Measurements from ENCODE around the gene FSCN2. TPM values are rescaled to one million over a fixed set of nuclear protein-coding genes. Genes with fewer than 3 reads are reported as not detected.
"Not testable (repeated sequence)": the region's sequence is repeated elsewhere in the genome, so short reads cannot be mapped to it uniquely, and the experiment has no call there.

The FSCN2 gene
- polyA plus RNA-seq, 4 donors, result 1.2 to 2.5 (median 1.7) TPM

DNA sequence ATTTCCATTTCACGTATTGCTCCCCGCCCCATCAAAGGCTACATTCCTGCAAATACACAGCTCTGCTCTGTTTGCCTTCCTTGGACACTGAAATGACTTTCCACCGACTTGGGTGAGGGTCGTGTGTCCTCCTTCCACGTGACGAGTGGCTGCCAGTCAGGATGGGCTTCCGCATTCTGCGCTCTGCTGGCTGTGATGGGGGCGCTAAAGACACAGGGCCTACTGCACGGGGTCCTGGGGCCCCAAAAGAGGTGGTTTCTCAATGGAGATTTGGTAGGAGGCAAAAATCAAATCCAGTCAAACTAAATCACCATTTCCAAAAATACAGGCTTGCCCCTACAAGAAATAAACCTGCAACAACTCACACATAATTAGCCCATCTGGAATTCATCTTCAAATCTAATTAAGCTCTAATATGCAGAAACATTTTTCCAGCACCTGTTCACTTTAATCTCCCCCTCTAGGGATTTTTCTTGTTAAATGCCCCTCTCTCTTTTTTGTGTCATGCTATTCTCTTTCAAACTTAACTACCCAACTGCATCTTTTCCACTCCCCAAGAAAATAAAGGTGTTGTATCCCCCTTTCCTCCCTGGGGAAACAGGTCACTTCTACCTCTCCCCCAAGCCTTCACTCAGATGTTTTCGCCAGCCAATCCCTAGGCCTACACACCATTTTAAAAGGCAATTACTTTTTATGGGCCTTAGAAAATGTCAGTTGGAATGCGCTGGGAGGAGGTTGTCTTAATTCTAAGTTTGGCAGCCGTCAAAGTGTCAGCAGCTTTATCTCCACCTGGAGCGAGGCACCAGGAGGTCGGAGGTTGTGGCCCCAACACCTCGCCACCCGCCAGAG lies 45.8 kb downstream of the FSCN2 start:
- no peak for DNase-seq (ENCODE audit: low read depth in 4 of 4, low spot score in 3 of 4)

DNA sequence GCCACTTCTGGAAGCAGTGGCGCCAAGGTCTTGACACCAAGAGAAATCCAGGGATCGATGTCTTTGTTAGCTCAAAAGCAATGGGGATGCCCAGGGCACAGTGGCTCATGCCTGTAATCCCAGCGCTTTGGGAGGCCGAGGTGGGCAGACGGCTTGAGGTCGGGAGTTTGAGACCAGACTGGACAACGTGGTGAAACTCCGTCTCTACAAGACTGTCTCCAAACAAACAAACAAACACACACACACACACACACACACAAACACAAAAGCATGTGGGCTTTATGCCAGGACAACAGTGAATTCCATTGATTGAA lies 46.4 kb downstream of the FSCN2 start:
- no peak for DNase-seq (ENCODE audit: low read depth in 4 of 4, low spot score in 3 of 4)

DNA sequence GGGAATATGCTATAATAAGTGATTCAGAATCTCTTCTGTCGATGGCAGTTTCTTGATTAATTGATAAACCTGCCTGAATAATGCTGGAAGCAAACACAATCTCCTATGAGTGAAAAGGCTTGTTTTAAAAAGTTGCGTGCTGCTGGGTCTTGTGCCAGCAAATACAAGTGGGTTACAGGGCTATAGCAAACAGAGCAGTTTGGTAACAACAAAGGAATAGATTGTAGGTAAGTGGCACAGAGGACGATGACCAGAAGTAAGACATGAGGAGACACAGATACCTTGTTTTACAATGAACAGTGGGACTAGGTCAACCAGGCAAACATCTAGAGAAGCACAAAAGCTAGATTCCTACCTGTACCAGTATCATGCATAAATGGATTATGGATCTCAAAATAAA lies 47.7 kb downstream of the FSCN2 start:
- no peak for DNase-seq (ENCODE audit: low read depth in 4 of 4, low spot score in 3 of 4)

DNA sequence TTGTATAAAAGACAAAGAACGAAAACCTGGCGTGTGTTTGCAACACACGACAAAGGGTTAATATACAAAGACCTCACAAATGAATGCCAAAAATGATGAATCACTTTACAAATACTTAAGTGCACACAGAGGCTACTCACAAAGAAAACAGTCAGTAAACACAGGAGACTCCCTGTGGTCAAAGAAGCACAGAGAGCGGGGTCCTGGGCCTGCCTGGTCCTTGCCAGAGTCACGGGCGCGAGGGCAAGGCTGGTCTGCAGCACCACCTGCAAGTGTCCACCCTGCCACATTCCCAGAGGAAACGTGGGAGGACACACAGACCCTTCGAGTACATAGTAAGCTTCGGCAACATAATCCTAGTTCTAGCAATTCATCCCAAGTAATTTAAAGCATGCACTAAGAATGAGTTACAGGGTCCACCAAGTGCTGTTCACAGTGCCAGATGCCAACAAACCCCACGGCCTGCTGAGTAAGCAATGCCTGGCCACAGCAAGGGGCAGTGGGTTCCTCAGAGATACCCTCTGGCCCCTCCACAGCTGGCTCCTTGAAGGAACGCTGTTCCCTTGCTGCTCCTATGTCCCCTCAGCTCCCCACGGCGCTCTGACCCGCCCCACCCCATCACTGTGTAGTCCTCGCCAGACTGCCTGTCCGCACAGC lies 48.6 kb downstream of the FSCN2 start:
- no peak for DNase-seq (ENCODE audit: low read depth in 4 of 4, low spot score in 3 of 4)

DNA sequence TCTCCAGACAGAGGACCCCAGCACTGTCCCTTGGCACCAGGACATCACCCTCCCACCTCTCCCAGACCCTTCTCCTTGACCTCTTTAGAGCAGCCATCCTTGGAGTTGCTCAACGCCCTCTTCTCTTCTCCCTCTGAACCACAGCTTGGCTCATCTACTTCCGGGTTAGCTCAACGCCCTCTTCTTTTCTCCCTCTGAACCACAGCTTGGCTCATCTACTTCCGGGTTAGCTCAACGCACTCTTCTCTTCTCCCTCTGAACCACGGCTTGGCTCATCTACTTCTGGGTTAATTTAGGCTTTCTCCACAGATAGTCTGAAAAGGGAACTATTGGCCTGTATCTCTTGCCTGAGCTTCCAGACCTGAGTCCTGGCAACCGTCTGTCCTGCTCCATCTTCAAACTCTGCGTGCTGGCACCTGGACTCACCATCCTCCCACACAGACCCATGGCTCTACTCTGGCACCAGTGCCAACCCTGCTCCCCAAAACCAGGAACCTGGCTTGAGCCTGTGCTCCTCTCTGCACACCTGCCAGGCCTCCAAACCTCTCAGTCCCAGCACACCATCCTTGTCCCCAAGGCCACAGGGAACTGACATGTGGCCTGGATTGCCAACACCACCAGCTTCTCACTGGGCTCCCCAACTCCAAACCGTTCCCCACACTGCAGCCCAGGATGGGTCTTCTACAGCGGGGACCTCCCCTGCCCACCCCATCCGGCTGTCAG lies 49.3 kb downstream of the FSCN2 start:
- DNase-seq (ENCODE audit: low read depth in 4 of 4, low spot score in 3 of 4), result no peak

DNA sequence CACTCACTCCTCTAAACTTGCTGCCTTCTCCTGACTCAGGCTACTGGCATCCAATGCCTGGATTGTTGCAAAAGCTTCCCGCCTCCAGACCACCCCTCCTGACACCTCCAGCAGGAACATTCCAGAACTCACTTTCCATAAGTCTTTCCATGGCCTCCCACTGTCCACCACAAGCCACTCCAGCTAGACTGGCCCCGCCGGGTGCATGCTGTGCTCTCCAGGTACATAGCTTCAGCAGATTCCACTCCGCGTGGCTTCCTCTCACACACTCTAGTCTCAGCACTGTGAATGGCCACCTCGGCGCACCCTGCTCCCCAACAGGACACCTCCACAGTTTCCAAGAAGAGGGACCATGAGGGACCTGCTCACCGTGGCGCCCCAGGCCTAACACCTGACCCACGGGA lies 49.9 kb downstream of the FSCN2 start:
- no peak for DNase-seq (ENCODE audit: low read depth in 4 of 4, low spot score in 3 of 4)

DNA sequence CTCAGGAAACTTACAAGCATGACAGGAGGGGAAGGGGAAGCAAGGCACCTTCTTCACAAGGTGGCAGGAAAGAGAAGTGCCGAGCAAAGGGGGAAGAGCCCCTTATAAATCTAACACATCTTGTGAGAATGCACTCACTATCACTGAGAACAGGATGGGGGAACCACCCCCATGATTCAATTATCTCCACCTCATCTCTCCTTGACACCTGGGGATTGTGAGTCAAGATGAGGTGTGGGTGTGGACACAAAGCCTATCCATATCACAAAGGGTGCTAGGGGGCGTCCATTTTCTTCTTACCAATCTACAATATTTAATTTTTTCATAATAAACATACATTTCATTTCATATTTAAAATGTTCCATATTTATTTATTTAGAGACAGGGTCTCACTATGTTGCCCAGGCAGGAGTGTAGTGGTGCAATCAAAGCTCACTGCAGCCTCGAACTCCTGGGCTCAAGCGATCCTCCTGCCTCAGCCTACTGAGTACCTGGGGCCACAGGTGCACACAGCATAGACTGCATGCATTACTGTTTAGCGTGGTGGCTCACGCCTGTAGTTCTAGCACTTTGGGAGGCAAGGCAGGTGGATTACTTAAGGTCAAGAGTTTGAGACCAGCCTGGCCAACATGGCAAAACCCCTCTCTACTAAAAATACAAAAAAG lies 50.5 kb downstream of the FSCN2 start:
- DNase-seq (ENCODE audit: low read depth in 4 of 4, low spot score in 3 of 4), result no peak

DNA sequence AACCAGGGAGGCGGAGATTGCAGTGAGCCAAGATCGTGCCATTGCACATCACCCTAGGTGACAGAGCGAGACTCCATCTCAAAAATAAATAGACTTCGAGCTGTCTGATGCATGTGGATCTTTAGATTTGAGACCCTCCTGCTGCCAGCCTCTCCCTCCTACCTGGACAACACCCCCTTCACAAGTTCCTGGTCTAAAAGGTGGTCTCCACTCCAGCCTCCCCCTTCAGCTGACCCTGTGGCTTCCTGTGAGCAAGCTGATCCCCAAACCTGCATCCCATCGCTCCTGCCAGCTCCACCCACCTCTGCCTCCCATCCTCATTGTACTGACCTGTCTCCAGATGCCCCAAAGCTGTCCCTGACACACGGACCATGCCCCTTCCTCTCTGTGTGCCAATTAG lies 51.1 kb downstream of the FSCN2 start:
- no peak for DNase-seq (ENCODE audit: low read depth in 4 of 4, low spot score in 3 of 4)

DNA sequence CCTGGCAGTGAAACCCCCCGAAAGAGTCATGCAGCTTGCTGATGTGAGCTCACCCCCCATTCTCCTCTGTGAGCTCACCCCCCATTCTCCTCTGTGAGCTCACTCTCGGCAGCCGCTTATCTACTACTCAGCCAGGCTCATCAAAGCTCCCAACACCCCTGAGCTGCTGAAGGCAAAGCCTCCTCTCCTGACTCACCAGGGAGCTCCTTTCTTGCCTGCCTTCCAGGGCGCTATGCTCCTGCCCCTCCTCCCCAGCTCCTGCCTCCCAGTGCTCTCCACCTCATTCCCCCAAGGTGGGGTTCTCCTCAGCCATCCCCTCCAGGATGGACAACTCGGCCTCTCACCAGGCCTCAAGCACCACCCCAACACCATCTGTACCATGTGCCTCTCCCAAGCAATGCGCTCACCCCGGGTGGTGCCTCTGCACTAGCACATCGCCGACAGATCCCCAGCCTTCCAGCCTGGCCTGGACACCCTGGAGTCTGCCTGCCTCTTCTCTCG lies 51.7 kb downstream of the FSCN2 start:
- DNase-seq (ENCODE audit: low read depth in 4 of 4, low spot score in 3 of 4), result no peak

DNA sequence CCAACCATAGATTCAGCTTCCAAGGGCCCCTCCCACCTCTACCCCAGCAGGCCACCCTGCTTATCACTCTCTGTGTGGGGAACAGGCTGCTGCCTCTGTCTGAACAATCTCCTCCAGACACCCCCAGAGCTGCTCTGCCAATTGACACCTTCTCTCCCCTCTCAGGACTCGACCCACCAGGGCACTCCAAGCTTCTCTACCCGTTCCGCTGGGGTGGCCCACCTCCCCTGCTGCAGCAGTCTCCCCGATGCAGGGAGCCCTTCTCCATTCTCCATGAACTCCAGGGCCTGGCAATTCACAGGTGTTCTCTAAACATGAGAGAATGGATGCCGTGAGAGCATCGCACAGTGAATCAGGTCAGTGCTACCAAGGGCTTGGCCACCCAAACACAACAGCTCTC lies 52.3 kb downstream of the FSCN2 start:
- DNase-seq (ENCODE audit: low read depth in 4 of 4, low spot score in 3 of 4), result no peak

DNA sequence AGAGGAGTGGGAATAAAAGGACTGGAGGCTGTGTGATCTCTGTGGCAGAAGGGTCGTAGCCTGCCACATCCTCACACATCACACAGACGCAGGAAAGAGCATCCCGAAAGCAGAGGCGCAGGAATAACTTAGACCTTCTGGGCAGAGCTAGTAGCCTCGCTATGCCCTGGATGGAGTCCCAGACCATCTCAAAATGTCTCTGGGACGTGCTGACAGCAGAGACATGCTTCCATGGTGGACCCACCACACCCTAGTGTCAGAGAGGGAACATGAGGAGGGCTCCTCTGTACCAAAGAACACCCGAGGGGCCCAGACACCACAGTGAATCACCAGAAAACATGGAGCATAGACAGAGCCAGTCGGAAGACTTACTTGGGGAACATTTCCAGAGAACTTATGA lies 53.6 kb downstream of the FSCN2 start:
- no peak for DNase-seq (ENCODE audit: low read depth in 4 of 4, low spot score in 3 of 4)

DNA sequence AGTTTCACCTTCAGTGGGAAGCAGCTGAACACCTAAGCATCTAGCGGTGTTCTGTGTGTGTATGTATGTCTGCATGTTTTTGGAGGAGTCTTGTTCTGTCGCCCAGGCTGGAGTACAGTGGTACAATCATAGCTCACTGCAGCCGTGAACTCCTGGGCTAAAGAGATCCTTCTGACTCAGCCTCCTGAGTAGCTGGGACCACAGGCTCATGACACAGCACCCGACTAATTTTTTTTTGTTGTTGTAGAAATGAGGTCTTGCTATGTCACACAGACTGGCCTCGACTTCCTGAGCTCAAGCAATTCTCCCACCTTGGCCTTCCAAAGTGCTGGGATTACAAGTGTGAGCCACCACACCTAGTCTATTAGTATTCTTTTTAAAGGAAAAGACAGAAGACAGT lies 54.2 kb downstream of the FSCN2 start:
- no peak for DNase-seq (ENCODE audit: low read depth in 4 of 4, low spot score in 3 of 4)

DNA sequence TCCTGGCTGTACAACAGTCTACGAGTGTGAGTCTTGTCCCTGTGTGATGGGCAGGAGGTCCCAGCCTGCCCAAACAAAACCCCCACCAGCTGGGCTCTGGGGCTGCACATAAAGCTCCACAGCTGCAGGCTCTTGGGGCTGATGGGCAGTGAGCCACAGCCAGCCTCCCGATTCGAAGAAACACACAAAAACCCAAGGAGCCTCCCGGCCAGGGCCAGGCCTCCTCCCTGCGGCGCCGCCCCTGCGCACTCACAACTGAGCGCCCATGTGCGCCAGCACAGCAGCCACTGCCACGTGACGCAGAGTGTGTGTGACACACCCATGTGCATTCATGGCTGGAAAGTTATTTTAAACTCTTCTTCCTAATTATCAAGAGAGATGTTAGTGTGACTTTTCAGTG lies 54.6 kb downstream of the FSCN2 start:
- no peak for DNase-seq (ENCODE audit: low read depth in 4 of 4, low spot score in 3 of 4)

DNA sequence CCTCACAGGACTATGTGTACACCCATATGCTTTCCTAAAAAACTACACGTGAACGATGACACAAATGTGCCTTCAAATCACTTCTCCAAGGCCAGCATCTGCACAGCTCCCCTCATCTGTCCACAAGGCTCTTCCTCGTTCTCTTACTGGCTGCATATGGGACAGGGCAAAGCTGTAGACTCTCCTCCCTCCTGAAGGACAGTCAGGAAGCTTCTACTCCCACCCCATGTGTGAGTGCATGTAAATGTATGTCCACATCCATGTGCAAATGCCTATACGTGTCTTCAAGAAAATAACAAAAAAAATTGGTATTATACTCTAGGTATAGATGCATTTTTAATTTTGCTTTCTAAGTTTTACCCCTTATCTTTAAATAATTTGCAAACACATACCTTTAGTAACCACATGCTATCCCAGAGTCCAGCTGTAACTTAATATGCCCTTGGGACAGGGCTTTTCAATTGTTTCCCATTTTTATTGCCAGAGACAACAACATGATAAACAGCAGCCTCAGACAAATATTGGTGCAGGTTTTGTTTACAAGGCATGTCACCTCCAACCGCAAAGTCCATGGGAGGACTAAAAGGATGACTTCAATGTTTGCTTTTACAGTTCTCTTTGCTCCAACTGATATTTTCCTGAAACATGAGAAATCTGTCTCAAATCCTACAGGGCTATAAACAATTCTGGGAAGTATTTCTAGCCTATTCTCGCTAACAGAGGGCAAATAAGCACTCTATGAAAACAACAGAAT lies 55.6 kb downstream of the FSCN2 start:
- DNase-seq (ENCODE audit: low read depth in 4 of 4, low spot score in 3 of 4), result peak in 1 of 4 donors; percentile 12

DNA sequence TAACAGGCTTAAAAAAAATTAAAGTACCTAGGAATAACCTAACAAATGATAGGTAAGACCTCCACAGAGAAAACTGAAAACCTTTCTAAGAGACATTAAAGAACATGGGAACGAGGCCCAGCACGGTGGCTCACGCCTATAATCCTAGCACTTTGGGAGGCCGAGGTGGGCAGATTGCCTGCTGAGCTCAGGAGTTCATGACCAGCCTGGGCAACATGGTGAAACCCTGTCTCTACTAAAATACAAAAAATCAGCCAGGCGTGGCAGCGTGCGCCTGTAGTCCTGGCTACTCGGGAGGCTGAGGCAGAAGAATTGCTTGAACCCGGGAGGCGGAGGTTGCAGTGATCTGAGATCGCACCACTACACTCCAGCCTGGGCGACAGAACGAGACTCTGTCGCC lies 56.6 kb downstream of the FSCN2 start:
- not testable (repeated sequence) for DNase-seq (ENCODE audit: low read depth in 4 of 4, low spot score in 3 of 4)

DNA sequence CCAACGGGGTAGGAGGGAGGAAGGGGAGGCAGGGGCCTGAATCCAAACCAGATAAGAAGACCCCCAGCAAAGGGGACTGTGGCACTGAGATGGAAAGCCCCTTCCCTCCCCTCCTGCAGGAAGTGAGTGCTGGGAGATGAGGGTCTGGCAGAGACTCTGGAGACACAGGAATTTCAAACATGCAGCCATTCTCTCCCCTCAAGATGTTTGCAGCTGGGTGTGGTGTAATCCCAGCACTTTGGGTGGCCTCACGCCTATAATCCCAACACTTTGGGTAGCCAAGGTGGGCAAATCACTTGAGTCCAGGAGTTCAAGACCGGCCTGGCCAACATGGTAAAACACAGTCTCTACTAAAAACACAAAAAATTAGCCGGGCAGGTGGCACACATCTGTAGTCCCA lies 57.9 kb downstream of the FSCN2 start:
- no peak for DNase-seq (ENCODE audit: low read depth in 4 of 4, low spot score in 3 of 4)
